Germinal center (tissue), 1 donor: Measurements from ENCODE around the gene TYROBP.
"Not testable (repeated sequence)": the region's sequence is repeated elsewhere in the genome, so short reads cannot be mapped to it uniquely, and the experiment has no call there.

Experiments
- DNase-seq: peaks from one replicate; pipeline ENCODE4 v3.0.0; 2012; ENCODE audit warnings: mixed read lengths, low spot score

TYROBP gene

DNA sequence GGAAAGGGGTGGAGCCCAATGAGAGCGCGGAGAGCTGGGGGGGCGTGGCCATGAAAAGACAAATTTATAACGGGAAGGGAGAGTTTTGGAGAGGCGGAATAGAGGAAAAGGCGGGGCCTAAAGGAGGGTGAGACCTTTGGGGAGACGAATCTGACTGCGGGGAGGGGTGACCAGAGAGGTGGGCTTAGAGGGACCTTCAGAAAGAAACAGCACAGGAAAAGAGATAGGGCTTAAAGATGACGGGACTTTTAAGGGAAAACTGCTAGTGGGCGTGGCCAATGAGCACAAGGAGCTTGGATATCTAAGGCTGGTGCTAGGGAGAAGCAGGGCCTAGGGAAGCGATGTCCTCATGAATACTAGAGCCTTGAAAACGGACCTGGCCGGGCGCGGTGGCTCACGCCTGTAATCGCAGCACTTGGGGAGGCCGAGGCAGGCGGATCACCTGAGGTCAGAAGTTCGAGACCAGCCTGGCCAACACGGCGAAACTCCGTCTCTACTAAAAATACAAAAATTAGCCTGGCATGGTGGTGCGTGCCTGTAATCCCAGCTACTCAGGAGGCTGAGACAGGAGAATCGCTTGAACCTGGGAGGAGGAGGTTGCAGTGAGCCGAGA is 37.9 kb downstream of the TYROBP start:
- DNase-seq = not testable (repeated sequence)

DNA sequence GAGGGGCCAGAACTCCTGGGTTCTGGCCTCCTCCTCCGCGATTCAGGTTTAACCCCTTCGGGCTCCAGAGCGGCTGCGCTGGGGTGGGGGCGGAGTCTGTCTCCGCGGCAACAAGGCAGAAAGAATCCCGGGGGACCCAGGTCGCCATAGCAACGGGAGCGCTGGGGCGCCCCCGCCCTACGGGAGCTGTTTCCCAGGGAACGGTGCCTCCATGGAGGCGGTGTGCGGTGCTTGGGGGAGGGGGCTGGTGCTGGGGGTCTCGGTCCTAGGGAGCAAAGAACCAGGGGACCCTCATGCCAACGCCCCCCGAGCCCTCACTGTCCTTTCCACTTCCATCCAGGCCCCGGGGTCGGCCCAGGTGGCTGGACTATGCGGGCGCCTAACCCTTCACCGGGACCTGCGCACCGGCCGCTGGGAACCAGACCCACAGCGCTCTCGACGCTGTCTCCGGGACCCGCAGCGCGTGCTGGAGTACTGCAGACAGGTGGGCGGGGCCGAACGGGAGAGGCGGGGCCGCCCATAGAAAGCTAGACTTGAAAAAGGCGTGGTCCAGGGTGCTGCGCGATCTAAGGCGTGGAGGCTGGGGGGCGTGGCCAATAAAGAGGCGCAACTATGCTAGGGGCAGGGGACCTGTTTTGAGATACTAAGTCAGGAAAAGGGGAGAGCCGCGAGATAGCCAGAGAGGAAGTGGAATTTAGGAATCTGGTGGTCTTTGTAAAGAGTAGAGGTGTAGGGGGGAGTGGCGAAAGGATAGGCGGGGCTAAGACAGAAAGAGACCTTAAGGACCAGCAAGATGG is 38.6 kb downstream of the TYROBP start:
- DNase-seq = peak; percentile 81

DNA sequence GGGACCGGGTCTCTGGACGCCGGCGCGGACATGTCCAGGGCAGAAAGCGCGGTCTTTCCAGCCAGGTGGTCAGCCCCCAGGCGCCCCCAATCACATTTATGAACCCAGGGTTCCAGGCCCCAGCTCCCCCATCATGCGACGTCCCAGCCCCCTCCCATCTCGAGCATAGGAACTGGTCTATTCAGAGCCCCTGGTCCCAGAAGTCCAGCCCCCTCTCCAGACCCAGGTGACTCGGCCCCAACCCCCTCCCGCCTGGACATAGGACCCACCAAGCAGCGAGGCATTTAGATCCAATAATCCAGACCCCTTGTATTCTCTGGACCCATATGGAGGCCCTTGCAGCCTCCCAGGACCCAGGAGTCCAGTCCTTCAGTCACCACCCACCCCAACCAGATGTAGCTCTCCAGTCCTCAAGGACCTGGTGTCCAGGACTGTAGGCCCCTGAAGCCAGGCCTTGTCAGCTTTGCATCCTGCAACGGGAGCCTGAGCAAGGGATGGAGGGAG is 39.2 kb downstream of the TYROBP start:
- no peak for DNase-seq

DNA sequence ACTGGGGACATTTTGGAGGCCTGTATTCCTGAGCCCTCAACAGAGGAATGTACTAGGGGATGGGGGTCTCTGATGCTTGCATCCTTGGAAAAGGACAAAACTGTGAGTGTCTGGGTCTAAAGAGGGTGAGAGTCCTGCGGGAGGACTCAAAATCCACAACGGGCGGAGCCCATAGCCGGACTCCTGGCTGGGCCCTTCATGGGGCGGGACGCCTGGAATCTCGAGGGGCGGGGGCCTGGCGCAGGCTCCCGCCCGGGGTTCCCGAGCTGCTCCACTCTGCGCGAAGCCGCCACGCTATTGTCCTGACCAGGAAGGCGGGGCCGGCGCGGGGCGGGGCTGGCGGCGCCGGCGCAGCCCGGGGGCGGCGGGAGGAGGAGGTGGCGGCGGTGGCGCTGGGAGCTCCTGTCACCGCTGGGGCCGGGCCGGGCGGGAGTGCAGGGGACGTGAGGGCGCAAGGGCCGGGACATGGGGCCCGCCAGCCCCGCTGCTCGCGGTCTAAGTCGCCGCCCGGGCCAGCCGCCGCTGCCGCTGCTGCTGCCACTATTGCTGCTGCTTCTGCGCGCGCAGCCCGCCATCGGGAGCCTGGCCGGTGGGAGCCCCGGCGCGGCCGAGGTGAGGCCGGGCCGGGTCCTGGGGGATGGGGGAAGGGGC is 39.8 kb downstream of the TYROBP start, which contains the start of gene APLP1:
Gene APLP1, plus strand, starts transcription at position 403 of the 651 bp plus-strand sequence. Its CDS starts 63 bp downstream, at position 466.
- DNase-seq = peak; percentile 54

DNA sequence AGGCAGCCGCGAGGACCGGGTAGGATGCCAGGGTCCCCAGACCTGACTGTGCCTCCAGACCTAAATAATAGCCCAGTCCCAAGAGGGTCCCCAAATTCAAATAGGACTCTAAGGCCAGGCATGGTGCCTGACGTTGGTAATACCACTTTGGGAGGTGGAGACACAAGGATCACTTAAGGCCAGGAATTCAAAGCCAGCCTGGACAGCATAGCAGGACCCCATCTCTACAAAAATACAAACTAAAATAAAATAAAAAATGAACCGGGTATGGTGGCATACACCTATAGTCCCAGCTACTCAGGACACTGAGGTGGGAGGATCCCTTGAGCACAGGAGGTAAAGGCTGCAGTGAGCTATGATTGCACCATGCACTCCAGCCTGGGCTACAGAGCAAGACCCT is 45.1 kb downstream of the TYROBP start:
- DNase-seq = no peak

DNA sequence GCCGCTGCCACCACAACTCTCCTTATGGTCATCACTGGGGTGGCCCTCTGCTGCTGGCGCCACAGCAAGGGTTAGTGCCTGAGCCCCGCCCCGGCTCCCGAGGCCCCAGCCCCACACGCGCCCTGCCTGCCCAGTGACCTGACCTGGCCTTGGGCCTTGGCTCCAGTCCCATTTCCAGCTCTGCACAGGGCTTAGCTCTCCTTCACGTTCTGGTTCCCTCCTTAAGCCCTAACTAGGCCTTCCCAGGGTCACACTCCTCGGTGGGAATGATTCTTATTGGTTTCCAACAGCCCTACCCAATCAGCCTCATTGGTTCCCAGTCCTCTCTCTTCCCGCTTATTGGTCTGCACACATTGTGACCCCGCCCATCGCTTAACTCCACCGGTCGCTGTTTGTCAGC is 45.6 kb downstream of the TYROBP start:
- DNase-seq = no peak

DNA sequence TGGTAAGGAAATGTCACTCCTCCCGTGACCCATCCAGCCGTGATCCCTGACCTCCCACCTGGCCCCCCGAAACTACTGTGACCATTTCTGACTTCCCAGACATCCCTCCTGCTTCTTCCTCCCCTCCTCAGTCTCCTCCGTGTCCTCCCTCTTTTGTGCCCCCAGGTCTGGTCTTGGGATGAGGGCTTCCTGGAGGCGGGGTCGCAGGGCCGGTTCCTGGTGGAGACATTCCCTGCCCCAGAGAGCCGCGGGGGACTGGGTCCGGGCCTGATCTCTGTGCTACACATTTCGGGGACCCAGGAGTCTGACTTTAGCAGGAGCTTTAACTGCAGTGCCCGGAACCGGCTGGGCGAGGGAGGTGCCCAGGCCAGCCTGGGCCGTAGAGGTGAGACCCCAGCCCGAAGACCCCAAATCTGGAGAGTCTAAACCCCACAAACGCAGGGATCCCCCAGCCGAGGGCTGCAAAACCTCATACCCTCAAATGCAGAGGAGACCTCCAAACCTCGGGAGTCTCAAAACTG is 46.4 kb downstream of the TYROBP start:
- DNase-seq = no peak

DNA sequence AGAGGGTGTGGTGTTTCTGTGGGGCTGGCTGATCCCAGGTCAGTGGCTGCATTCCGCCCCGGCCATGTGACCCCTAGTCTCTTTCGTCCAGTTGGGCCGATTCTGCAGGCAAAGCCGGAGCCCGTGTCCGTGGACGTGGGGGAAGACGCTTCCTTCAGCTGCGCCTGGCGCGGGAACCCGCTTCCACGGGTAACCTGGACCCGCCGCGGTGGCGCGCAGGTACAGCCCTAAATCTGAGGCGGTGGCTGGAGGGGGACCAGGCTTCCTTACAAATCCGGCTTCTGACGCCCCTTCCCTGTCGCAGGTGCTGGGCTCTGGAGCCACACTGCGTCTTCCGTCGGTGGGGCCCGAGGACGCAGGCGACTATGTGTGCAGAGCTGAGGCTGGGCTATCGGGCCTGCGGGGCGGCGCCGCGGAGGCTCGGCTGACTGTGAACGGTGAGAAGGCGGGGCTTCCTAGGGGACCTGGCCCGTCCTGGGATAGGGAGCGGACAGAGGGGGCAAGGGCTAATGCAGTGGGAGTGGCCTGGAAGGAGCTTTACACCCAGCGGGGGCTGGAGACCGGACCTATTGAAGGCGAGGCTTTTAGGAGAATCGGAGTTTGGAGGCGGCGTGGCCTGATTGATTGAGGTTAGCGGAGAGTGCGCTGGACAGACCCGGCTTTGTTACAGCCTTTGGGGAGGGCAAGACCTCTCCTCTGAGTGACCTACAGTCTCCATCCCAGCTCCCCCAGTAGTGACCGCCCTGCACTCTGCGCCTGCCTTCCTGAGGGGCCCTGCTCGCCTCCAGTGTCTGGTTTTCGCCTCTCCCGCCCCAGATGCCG is 47.1 kb downstream of the TYROBP start:
- DNase-seq = no peak

DNA sequence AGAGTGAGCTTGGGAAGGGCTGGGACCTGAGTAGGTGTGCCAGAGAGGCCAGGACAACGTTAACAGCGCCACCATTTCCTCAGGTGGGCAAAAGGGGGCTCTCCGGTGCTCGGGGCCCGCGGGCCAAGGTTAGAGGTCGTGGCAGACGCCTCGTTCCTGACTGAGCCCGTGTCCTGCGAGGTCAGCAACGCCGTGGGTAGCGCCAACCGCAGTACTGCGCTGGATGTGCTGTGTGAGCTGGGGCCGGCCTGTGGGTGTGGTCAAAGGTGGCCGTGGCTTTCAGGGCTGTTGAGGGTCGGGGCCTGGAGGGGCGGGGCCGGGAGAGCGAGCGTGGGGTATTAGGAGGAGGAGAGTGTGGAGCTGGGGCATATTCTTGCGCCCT is 47.7 kb downstream of the TYROBP start:
- DNase-seq = no peak

DNA sequence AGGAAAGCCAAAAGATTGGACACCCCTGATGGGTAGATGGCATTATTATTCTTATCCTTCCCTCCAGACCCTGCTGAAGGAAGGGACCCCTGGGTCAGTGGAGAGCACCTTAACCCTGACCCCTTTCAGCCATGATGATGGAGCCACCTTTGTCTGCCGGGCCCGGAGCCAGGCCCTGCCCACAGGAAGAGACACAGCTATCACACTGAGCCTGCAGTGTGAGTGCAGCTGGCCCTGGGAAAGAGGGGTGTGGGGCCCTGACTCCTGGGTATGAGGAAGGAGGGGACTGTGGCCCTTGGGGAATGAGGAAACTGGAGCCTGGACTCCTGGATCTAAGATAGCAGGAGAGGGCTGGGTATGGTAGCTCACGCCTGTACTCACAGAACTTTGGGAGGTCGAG is 48.7 kb downstream of the TYROBP start:
- no peak for DNase-seq

DNA sequence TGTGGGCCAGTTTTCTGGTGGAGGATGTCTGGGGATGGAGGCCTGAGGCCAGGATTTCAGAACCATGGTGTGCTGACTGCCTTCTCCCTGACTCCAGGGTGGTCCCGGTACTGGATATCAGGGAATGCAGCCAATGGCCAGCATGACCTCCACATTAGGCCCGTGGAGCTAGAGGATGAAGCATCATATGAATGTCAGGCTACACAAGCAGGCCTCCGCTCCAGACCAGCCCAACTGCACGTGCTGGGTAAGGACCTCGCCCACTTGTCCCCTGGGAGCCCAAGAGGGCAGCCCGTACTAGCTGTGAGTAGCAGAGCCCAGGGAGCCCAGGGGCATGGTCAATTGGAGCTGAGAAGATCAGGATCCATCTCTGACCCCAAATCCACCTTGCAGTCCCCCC is 49.8 kb downstream of the TYROBP start:
- DNase-seq = no peak

DNA sequence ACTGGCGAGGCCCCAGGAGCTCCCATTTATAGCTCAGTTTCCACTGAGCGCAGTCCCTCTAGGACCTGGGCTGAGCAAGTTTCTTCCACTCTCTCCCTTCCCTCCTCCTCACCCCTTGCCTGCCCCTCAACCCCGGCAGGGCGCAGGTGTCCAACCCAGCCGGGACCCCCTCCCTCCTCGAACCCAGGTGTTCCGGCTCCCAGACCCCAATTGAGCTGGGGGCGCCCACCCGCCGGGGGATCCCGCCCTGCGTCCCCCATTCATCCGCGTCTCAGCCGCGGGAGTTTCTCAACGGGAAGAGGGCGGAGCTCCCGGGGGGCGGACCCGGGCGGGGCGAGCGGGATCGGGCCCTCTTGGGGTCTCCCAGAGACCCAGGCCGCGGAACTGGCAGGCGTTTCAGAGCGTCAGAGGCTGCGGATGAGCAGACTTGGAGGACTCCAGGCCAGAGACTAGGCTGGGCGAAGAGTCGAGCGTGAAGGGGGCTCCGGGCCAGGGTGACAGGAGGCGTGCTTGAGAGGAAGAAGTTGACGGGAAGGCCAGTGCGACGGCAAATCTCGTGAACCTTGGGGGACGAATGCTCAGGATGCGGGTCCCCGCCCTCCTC is 51.4 kb downstream of the TYROBP start, which contains the start of gene KIRREL2:
Gene KIRREL2, plus strand, starts transcription at position 366 of the 604 bp plus-strand sequence. Its CDS starts 209 bp downstream, at position 575.
- peak; percentile 33 for DNase-seq
